ENCODE data around the gene GABRA6. TPM values are rescaled to one million over a fixed set of nuclear protein-coding genes. Genes with fewer than 3 reads are reported as not detected.

Gene GABRA6
- total and polyA plus RNA-seq, 4 donors, result not detected

DNA sequence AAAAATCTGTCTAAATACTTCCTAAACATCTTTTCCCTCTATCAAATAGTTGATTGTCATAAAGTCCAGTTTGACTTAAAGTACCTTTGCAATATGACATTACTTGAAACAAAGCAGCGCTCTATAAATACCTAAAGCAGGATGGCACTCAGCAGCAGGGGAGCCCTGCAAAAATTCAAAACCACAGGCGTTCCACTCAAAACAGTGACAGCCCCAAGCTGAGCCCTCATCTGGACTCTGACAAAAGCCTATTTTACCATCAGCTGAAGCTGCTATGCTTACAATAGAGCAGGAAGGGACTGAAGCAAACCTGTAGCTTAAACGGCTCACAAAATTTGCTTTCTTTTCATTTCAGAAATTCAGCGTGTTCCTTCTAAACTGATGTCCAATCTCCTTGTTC lies 11.5 kb downstream of the GABRA6 start:
- Histone ChIP-seq H3K9ac (ENCODE audit: low read depth in 1 of 2, low read length in 2 of 2) (no peak overlapping the region), H3K4me3 (ENCODE audit: low read depth in 1 of 3, low read length in 3 of 3) (no peak overlapping the region), H3K9me3 (ENCODE audit: control insufficient read depth in 4 of 4, low read length in 3 of 4) (no peaks in the 10 kb centered on the region), H3K36me3 (ENCODE audit: control insufficient read depth in 4 of 4, insufficient read depth in 3 of 4, low read depth in 1 of 4, low read length in 3 of 4) (no peaks in the 10 kb centered on the region), H3K4me1 (ENCODE audit: control insufficient read depth in 4 of 4, insufficient read depth in 4 of 4, low read length in 3 of 4) (no peaks in the 10 kb centered on the region), H3K27me3 (ENCODE audit: control insufficient read depth in 4 of 4, insufficient read depth in 4 of 4, low read length in 3 of 4) (peaks cover 0 to 2% (median 0%) of the 10 kb centered on the region in 4 donors), H3K27ac (ENCODE audit: low read depth in 1 of 2, low read length in 2 of 2) (no peak overlapping the region)
- 70% methylated on average over 4 of the region's 4 CpGs for WGBS
- no peak for DNase-seq (ENCODE audit: low spot score)
- TF ChIP-seq SP1 (IDR thresholded peaks at IDR 0.05) (no peak), HNF4A (conservative IDR thresholded peaks at IDR 0.05) (no peak), FOXA2 (IDR thresholded peaks at IDR 0.05) (no peak), RXRA (IDR thresholded peaks at IDR 0.05) (no peak), RAD21 (IDR thresholded peaks at IDR 0.05) (no peak), NR2F2 (IDR thresholded peaks at IDR 0.05) (no peak), JUND (IDR thresholded peaks at IDR 0.05) (no peak), HNF4G (IDR thresholded peaks at IDR 0.05) (no peak), FOXA1 (IDR thresholded peaks at IDR 0.05) (no peak), GABPA (IDR thresholded peaks at IDR 0.05 in 1 of 2, conservative IDR thresholded peaks at IDR 0.05 in 1 of 2) (no peak), EGR1 (IDR thresholded peaks at IDR 0.05; ENCODE audit: low read depth in 2 of 2) (no peak), YY1 (IDR thresholded peaks at IDR 0.05) (no peak), TAF1 (conservative IDR thresholded peaks at IDR 0.05) (no peak)
- TF ChIP-seq, protein P1, sequence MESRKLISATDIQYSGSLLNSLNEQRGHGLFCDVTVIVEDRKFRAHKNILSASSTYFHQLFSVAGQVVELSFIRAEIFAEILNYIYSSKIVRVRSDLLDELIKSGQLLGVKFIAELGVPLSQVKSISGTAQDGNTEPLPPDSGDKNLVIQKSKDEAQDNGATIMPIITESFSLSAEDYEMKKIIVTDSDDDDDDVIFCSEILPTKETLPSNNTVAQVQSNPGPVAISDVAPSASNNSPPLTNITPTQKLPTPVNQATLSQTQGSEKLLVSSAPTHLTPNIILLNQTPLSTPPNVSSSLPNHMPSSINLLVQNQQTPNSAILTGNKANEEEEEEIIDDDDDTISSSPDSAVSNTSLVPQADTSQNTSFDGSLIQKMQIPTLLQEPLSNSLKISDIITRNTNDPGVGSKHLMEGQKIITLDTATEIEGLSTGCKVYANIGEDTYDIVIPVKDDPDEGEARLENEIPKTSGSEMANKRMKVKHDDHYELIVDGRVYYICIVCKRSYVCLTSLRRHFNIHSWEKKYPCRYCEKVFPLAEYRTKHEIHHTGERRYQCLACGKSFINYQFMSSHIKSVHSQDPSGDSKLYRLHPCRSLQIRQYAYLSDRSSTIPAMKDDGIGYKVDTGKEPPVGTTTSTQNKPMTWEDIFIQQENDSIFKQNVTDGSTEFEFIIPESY (IDR thresholded peaks at IDR 0.05), result no peak
- TF ChIP-seq, protein P2, sequence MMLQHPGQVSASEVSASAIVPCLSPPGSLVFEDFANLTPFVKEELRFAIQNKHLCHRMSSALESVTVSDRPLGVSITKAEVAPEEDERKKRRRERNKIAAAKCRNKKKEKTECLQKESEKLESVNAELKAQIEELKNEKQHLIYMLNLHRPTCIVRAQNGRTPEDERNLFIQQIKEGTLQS (IDR thresholded peaks at IDR 0.05), result no peak
- TF ChIP-seq, protein P3, sequence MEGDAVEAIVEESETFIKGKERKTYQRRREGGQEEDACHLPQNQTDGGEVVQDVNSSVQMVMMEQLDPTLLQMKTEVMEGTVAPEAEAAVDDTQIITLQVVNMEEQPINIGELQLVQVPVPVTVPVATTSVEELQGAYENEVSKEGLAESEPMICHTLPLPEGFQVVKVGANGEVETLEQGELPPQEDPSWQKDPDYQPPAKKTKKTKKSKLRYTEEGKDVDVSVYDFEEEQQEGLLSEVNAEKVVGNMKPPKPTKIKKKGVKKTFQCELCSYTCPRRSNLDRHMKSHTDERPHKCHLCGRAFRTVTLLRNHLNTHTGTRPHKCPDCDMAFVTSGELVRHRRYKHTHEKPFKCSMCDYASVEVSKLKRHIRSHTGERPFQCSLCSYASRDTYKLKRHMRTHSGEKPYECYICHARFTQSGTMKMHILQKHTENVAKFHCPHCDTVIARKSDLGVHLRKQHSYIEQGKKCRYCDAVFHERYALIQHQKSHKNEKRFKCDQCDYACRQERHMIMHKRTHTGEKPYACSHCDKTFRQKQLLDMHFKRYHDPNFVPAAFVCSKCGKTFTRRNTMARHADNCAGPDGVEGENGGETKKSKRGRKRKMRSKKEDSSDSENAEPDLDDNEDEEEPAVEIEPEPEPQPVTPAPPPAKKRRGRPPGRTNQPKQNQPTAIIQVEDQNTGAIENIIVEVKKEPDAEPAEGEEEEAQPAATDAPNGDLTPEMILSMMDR (IDR thresholded peaks at IDR 0.05; ENCODE audit: low read depth, low read length, missing input control), result no peak
- TF ChIP-seq, protein P4, sequence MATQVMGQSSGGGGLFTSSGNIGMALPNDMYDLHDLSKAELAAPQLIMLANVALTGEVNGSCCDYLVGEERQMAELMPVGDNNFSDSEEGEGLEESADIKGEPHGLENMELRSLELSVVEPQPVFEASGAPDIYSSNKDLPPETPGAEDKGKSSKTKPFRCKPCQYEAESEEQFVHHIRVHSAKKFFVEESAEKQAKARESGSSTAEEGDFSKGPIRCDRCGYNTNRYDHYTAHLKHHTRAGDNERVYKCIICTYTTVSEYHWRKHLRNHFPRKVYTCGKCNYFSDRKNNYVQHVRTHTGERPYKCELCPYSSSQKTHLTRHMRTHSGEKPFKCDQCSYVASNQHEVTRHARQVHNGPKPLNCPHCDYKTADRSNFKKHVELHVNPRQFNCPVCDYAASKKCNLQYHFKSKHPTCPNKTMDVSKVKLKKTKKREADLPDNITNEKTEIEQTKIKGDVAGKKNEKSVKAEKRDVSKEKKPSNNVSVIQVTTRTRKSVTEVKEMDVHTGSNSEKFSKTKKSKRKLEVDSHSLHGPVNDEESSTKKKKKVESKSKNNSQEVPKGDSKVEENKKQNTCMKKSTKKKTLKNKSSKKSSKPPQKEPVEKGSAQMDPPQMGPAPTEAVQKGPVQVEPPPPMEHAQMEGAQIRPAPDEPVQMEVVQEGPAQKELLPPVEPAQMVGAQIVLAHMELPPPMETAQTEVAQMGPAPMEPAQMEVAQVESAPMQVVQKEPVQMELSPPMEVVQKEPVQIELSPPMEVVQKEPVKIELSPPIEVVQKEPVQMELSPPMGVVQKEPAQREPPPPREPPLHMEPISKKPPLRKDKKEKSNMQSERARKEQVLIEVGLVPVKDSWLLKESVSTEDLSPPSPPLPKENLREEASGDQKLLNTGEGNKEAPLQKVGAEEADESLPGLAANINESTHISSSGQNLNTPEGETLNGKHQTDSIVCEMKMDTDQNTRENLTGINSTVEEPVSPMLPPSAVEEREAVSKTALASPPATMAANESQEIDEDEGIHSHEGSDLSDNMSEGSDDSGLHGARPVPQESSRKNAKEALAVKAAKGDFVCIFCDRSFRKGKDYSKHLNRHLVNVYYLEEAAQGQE (IDR thresholded peaks at IDR 0.05), result no peak
- TF ChIP-seq, protein P5, sequence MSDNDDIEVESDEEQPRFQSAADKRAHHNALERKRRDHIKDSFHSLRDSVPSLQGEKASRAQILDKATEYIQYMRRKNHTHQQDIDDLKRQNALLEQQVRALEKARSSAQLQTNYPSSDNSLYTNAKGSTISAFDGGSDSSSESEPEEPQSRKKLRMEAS (IDR thresholded peaks at IDR 0.05), result no peak

Data from liver (tissue), 9 donors.